ENCODE data around the gene TRAF7.

Gene TRAF7

DNA sequence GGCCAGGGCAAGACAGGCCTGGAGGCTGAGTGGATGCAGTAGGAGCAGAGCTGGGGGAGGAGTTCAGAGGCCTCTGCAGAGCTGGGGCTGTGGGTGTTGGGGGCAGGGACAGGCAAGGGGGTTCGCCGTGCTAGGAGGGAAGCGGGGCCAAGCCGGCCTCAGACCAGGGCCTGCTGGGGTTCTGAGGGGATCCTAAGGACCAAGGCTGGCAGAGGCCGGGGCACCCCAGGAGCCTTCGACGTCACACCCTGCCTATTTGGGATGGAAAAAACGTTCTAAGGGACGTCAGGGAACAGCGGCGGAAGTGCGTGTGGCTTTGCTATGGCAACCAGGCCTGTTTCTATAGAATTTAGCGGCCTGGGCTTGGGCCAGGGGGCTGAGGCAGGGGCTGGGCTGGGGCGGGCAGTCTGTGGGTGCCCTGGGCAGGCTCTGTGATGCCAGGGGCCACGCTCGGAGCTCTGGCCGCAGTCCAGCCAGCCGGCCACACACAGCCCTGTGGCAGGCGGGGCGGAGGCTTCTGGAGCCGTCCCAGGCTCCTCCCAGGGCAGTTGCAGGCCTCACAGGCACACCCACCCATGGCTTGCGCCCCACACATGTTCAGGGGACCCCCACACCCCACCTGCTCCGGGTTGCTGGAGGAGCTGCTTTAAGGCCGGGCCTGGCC lies 3.7 kb downstream of the TRAF7 start:
- H3K4me3 ChIP-seq (ENCODE audit: low read depth, low read length): no peak overlapping the region
- TF ChIP-seq, protein P1, sequence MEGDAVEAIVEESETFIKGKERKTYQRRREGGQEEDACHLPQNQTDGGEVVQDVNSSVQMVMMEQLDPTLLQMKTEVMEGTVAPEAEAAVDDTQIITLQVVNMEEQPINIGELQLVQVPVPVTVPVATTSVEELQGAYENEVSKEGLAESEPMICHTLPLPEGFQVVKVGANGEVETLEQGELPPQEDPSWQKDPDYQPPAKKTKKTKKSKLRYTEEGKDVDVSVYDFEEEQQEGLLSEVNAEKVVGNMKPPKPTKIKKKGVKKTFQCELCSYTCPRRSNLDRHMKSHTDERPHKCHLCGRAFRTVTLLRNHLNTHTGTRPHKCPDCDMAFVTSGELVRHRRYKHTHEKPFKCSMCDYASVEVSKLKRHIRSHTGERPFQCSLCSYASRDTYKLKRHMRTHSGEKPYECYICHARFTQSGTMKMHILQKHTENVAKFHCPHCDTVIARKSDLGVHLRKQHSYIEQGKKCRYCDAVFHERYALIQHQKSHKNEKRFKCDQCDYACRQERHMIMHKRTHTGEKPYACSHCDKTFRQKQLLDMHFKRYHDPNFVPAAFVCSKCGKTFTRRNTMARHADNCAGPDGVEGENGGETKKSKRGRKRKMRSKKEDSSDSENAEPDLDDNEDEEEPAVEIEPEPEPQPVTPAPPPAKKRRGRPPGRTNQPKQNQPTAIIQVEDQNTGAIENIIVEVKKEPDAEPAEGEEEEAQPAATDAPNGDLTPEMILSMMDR (IDR thresholded peaks at IDR 0.05; ENCODE audit: low read depth, low read length): no peak

DNA sequence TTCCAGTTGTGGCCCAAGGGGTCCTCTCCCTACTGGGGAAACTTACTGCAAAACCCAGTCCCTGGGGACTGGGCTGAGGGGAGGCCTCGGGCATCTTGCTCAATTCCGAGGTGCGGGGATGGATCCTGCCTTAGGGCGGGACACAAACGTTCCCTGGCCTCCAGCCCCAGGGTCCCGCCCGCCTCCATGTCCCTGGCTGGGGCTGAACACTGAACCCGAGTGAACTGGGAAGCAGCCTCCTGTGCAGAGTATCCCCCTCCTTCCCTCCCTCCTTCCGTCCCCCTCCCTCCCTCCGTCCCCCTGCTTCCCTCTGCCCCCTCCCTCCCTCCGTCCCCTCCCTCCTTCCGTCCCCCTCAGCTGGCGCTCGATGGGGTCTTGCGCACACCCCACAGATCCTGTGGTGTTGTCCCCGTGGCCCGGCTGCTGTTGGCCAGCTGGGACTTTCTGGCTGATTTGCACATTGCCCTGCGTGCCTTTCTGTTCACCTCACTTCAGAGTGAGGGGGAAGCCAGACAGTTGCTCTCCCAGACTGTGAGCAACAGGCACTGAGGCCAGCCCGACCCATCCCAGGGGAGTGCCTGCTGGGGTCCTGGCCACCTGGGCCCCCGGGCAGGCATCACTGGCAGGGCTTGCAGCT lies 5.5 kb downstream of the TRAF7 start:
- TF ChIP-seq, protein P1 (IDR thresholded peaks at IDR 0.05; ENCODE audit: low read depth, low read length): no peak
- H3K4me3 ChIP-seq (ENCODE audit: low read depth, low read length): no peak overlapping the region

DNA sequence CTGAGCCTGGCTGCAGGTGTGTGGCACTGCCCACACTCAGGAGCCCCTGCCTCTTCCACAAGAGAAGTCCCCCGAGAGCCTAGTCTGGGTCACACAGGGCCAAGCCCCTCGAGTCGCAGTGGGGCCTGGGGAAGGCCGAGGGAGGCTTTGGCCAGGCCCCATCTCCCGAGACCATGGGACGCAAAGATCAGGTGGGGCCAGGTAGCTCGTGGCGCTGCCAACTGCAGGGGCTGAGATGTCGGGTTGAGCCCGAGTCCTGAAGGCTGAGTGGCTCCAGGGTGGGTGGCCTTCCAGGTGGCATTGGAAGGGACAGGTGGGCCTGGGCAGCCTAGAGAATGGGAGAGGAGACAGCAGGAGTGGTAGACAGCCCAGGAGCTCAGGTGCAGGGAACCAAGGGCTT lies 6.3 kb downstream of the TRAF7 start:
- TF ChIP-seq, protein P1 (IDR thresholded peaks at IDR 0.05; ENCODE audit: low read depth, low read length): no peak
- H3K4me3 ChIP-seq (ENCODE audit: low read depth, low read length): no peak overlapping the region

DNA sequence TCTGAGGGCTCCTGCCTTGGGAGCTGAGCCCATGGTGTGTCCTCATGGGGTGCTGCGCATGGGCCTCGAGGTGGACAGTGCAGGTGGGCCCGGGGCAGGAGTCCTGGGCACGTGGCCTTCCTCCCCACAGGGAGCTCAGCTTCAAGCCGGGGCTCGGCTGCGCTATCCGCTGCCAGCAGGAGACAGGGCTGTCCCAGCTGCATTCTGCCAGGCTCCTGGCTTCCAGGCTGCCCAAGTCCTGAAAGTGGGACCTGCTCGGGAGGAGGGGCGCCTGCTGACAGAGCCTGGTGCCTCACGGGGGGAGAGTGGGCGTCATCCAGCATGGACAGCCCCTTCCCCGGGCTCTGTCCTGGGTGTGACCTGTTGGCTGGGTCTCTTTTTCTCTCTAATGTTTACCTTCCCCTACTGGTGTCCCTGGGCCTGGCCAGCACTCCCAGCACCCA lies 7.1 kb downstream of the TRAF7 start:
- no peak overlapping the region for H3K4me3 ChIP-seq (ENCODE audit: low read depth, low read length)
- TF ChIP-seq, protein P1 (IDR thresholded peaks at IDR 0.05; ENCODE audit: low read depth, low read length): no peak

DNA sequence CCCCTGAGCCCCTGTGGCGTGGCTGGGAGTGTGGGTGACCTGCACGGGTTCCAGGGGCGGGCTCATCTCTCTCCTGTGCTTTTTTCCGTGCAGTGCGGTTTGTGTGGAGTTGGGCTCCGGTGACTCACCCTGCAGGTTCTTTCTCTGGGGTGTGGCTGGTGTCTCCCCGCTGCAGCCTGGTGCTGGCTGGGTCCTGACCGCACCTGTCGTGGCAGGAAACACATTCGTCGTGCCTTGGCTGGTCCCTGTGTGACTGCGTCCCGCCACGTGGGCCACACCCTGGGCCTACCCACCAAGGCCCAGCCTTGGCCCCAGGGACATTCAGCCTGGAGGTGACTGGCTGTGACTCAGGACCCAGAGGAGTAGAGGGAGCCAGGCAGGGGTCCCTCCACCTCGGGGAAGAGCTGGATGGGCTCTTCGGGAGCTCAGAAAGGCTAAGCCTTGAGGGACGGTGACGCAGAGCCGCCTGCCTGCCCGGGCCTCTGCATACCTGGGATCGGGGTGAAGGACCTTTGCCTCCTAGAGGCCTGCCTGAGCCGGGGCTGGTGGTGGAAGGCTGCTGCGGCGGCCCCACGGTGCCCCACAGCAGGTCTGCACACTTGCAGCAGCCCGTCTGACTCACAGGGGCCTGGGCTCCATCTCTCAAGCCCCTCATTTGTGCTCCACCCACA lies 7.8 kb downstream of the TRAF7 start:
- no peak overlapping the region for H3K4me3 ChIP-seq (ENCODE audit: low read depth, low read length)
- TF ChIP-seq, protein P1 (IDR thresholded peaks at IDR 0.05; ENCODE audit: low read depth, low read length): no peak

DNA sequence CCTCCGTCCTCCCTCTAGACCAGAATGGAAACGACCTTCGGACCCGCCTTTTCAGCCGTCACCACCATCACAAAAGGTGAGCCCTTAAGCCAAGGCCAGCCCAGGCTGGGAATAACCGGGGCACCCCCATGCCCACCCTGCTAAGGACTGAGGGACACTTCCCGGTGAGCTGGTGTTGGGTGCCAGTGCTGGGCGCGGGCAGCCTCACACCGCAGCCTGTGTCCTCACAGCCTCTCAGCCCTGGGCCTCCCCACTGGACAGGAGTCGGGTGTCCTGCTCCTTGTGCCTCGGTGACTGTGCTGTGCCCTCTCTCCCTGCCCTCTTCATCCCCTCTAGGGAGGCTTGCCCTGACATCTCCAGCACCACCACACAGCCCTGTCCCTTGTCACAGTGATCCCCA lies 10.3 kb downstream of the TRAF7 start:
- H3K4me3 ChIP-seq (ENCODE audit: low read depth, low read length): no peak overlapping the region
- TF ChIP-seq, protein P1 (IDR thresholded peaks at IDR 0.05; ENCODE audit: low read depth, low read length): no peak

All from WI38 (cell line).